T-helper 1 cell treated with Interleukin-12 subunit alpha and Interleukin-12 subunit beta and Interleukin-4 antibody, amounts not matched to agents 30 μg/mL and 1 μg/mL, for 36 hours (primary cell): ENCODE measurements around the gene LTN1.

Experiments used
- H3K27ac Mint-ChIP-seq: one replicate; pipeline ENCODE4 v1.8.0; 2021; ENCODE audit warnings: mild to moderate bottlenecking, mixed read lengths
- H3K27me3 Mint-ChIP-seq: one replicate; pipeline ENCODE4 v1.8.0; 2021; ENCODE audit warnings: low read depth, mixed read lengths
- H3K36me3 Mint-ChIP-seq: one replicate; pipeline ENCODE4 v1.8.0; 2021; ENCODE audit warnings: low read depth, mixed read lengths
- H3K4me1 Mint-ChIP-seq: one replicate; pipeline ENCODE4 v1.8.0; 2021; ENCODE audit warnings: low read depth, mixed read lengths
- H3K4me3 Mint-ChIP-seq: one replicate; pipeline ENCODE4 v1.8.0; 2021; ENCODE audit warnings: mild to moderate bottlenecking, moderate library complexity, mixed read lengths
- H3K9me3 Mint-ChIP-seq: one replicate; pipeline ENCODE4 v1.8.0; 2021; ENCODE audit warnings: mixed read lengths

LTN1 gene

DNA sequence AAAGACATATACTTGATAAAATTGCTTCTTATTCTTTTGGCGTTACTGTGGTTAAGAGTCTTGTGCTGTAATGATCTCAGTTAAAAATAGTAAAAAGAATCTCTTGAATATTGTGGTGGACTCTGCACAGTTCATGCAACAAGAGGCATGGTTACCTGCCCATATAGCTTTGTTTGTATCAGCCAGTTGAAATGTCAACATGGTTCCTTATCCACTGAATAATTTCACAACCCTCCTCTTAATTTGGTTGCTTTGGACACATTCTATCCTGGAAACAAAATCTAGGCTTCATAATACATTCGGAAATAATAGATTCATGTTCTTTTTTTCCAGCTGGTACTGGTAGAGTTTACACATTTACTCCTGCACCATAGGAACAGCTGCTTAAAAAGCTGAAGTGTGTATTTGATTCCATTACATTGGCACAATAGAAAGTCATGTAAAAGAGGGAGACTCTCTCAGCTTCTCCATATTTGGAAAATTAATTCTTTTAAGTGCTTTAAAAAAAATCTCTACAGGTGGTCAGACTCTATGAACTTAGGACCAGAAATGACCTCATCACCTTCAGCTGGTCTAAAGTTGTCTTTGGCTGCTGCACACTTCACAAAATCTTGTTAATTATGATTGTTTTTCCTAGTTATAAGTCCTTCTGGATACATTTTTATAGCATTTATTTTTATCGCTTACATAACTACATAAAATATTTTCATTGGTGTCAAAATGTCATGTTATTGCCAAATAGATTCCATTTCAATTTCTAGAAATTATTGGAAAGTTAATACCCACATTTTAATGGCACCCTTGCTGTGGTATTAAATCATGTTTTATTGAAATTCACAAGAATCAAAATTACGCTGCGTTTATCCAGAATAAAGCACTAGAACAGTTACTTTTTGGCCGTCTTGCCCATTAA is 100.2 kb downstream of the LTN1 start:
- Mint-ChIP-seq H3K36me3 (no peaks in the 10 kb centered on the region), H3K27me3 (peaks cover 43% of the 10 kb centered on the region), H3K9me3 (no peaks in the 10 kb centered on the region), H3K4me1 (no peaks in the 10 kb centered on the region), H3K4me3 (no peak overlapping the region), H3K27ac (no peak overlapping the region)

DNA sequence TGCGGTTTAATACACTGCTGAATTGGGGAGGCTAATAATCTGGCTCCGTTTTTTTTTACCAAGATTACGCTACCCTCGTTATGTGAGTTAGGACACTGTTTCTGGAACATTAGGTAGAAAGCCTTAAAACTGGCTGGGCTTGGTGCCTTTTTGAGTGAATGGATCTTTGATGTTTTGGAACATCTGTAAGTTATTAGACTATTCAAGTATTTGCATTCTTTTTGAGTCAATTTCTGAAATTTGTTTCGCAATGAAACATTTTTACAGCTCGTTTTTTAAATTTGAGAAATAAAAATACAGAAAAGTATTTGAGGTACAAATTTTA is 106.9 kb downstream of the LTN1 start:
- Mint-ChIP-seq H3K27me3 (peaks cover 24% of the 10 kb centered on the region), H3K4me3 (no peak overlapping the region), H3K4me1 (peaks cover 18% of the 10 kb centered on the region), H3K27ac (peak overlapping the region; percentile 97), H3K9me3 (no peaks in the 10 kb centered on the region), H3K36me3 (peaks cover 7% of the 10 kb centered on the region)

DNA sequence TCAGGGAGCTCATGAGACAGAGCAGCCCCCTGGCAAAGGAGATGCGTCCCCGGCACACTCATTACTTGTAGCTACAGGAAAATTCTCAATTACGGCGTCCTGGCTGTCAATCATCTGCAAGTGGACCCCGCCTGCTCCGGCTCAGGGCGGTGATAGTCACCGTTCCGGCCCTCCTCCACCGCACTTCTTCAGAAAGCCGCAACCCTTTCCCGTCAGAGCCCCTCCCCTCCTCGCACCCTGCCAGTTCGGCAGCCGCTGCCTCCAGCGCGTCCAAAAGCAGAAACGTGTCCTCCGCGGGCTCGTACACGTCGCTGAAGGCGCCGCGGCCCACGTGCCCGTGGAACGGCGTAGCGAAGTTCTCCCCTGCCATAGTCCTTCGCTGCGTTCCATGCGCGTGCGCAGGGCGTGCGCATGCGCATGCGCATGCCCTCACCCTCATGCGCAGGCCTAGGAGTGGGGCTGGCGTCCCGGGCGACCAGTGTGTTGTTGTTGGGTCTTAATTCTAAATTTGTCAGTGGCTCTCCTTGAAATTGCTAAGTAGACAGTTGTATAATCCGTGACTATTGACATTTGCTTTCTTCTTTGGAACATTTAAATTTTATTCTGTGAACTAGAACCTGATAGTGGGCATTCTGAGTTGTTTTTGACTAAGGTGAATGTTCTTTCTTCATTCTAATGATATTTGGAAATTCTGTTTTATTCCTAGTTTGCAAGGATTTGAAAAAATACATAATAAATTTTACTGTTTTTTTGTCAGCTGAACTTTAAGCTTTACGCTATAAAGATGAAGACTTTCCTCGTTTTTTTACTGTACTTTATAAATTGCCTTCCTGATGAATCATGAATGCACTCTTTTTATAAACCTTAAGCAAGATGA is 107.5 kb downstream of the LTN1 start:
- peak overlapping the region; percentile 93 for H3K4me3 Mint-ChIP-seq
- H3K4me1 Mint-ChIP-seq, result peaks cover 18% of the 10 kb centered on the region
- peaks cover 7% of the 10 kb centered on the region for H3K36me3 Mint-ChIP-seq
- peaks cover 20% of the 10 kb centered on the region for H3K27me3 Mint-ChIP-seq
- peak overlapping the region; percentile 97 for H3K27ac Mint-ChIP-seq
- H3K9me3 Mint-ChIP-seq, result no peaks in the 10 kb centered on the region

DNA sequence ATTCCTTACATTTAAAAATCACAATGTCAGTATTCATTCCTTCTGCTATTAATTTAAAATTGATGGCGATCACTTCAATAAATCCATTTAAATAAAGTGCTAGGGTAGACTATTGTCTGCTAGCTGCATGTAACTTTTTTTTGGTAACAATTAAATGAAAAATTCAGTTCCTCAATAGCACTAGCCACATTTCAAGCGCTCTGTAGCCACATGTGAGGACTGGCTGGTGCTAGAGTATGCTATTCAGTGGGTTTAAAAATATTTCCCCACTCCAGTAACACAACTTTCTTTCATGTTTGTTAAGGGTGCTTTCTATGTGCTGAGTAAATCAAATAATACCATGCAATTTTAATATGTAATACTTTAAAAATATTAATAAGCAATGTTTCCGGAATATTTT is 108.2 kb downstream of the LTN1 start:
- H3K4me3 Mint-ChIP-seq, result peak overlapping the region; percentile 93
- peak overlapping the region; percentile 97 for H3K27ac Mint-ChIP-seq
- H3K27me3 Mint-ChIP-seq, result peaks cover 15% of the 10 kb centered on the region
- H3K36me3 Mint-ChIP-seq, result peaks cover 7% of the 10 kb centered on the region
- peaks cover 18% of the 10 kb centered on the region for H3K4me1 Mint-ChIP-seq
- no peaks in the 10 kb centered on the region for H3K9me3 Mint-ChIP-seq

DNA sequence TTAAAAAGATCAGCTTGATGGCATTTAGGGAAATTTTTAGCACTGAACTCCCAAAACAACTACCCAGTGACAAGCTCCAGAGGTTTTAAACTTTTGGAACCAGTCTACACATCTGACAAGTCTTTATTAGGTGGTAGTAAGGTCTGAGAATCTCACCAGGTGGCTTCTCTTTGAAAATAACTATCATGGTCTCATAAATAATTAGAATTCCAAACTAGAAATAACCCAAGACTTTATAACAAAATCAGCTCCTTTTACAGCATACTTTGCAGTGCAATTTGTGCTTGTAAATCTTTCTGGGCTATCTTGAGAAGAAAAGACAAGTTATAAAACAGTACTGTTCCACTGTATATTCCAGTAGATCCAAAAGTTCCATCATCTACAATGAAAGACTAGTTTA is 108.7 kb downstream of the LTN1 start:
- H3K36me3 Mint-ChIP-seq, result peaks cover 7% of the 10 kb centered on the region
- H3K27me3 Mint-ChIP-seq, result peaks cover 11% of the 10 kb centered on the region
- H3K4me3 Mint-ChIP-seq, result peak overlapping the region; percentile 93
- peak overlapping the region; percentile 97 for H3K27ac Mint-ChIP-seq
- H3K9me3 Mint-ChIP-seq, result no peaks in the 10 kb centered on the region
- peaks cover 18% of the 10 kb centered on the region for H3K4me1 Mint-ChIP-seq

DNA sequence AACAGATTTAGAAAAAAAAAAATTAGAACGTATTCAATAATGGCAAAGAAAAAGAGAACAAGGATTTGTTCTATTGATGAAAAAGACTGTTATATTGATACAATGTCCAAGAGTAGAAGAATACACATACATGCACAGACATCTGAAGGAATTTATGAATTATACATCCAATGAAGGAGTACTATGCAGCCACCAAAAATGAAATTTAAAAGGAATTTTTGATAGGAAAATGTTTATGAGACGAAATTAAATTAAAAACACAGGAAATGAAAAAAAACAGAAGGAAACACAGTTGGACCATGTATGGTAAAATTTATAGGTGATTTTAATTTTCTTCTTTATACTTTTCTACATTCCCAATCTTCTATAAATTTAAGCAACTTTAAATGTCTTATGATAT is 110.3 kb downstream of the LTN1 start:
- H3K4me1 Mint-ChIP-seq, result peaks cover 18% of the 10 kb centered on the region
- peaks cover 7% of the 10 kb centered on the region for H3K36me3 Mint-ChIP-seq
- no peaks in the 10 kb centered on the region for H3K9me3 Mint-ChIP-seq

More for the DNA sequence above, 110.3 kb downstream of the LTN1 start:
- H3K27ac Mint-ChIP-seq, result no peak overlapping the region
- H3K27me3 Mint-ChIP-seq, result peaks cover 1% of the 10 kb centered on the region
- no peak overlapping the region for H3K4me3 Mint-ChIP-seq
